Activated CD4-positive, alpha-beta T cell treated with anti-CD3 and anti-CD28 coated beads, Interleukin-2, amount 10 ng/mL, durations not matched to agents 24 days and 14 days (primary cell): ENCODE results near the gene ASAP2. TPM values are rescaled to one million over a fixed set of nuclear protein-coding genes. Genes with fewer than 3 reads are reported as not detected.

Experiments
- DNase-seq: peaks from one replicate; pipeline ENCODE4 v3.0.0; 2022
- H3K27ac Mint-ChIP-seq: one replicate; pipeline ENCODE4 v1.8.0; 2022; ENCODE audit warnings: mild to moderate bottlenecking, mixed read lengths
- H3K27me3 Mint-ChIP-seq: one replicate; pipeline ENCODE4 v1.8.0; 2022; ENCODE audit warnings: mixed read lengths
- H3K36me3 Mint-ChIP-seq: one replicate; pipeline ENCODE4 v1.8.0; 2022; ENCODE audit warnings: low read depth, mild to moderate bottlenecking, mixed read lengths
- H3K4me1 Mint-ChIP-seq: one replicate; pipeline ENCODE4 v1.8.0; 2021; ENCODE audit warnings: mixed read lengths
- H3K4me3 Mint-ChIP-seq: one replicate; pipeline ENCODE4 v1.8.0; 2022; ENCODE audit warnings: mild to moderate bottlenecking, moderate library complexity, mixed read lengths
- H3K9me3 Mint-ChIP-seq: one replicate; pipeline ENCODE4 v1.8.0; 2021; ENCODE audit warnings: mixed read lengths
- intact Hi-C: fragments of 100-400 bp; cut with micrococcal nuclease; formaldehyde crosslinking; loops from one replicate; pipeline ENCODE4 v1.15.1; 2023
- total RNA-seq: library from RNA; stranded (reverse); gene quantifications from 2 replicates; pipeline ENCODE4 v1.2.3, GENCODE V29; 2022

ASAP2 gene
- total RNA-seq, 1 donor from 2014 or later = 0.40 TPM

- peaks cover 4% of the 10 kb centered on the region for H3K4me1 Mint-ChIP-seq
- H3K4me3 Mint-ChIP-seq = no peak overlapping the region
- H3K36me3 Mint-ChIP-seq = peaks cover 3% of the 10 kb centered on the region
- no peak overlapping the region for H3K27ac Mint-ChIP-seq
- H3K9me3 Mint-ChIP-seq = no peaks in the 10 kb centered on the region
- no peaks in the 10 kb centered on the region for H3K27me3 Mint-ChIP-seq
- DNase-seq = no peak
- intact Hi-C loops = no loop called here
Observed at GRCh38 chr2:9401646-9402371, 195.2 kb downstream of the ASAP2 start.

- peaks cover 17% of the 10 kb centered on the region for H3K36me3 Mint-ChIP-seq
- no peak for DNase-seq
- intact Hi-C loops = no loop called here
- H3K27me3 Mint-ChIP-seq = no peaks in the 10 kb centered on the region
- H3K9me3 Mint-ChIP-seq = no peaks in the 10 kb centered on the region
- no peak overlapping the region for H3K27ac Mint-ChIP-seq
- H3K4me3 Mint-ChIP-seq = no peak overlapping the region
- H3K4me1 Mint-ChIP-seq = peaks cover 4% of the 10 kb centered on the region
Observed at GRCh38 chr2:9403924-9404323, 197.3 kb downstream of the ASAP2 start.

GRCh38 chr2:9404451-9404850 is 197.8 kb downstream of the ASAP2 start:
- H3K4me1 Mint-ChIP-seq = peaks cover 4% of the 10 kb centered on the region
- no peak overlapping the region for H3K4me3 Mint-ChIP-seq
- intact Hi-C loops = no loop called here
- no peaks in the 10 kb centered on the region for H3K9me3 Mint-ChIP-seq
- H3K27ac Mint-ChIP-seq = no peak overlapping the region
- no peaks in the 10 kb centered on the region for H3K27me3 Mint-ChIP-seq
- no peak for DNase-seq
- peaks cover 20% of the 10 kb centered on the region for H3K36me3 Mint-ChIP-seq

- Mint-ChIP-seq H3K36me3 (peaks cover 25% of the 10 kb centered on the region), H3K27ac (no peak overlapping the region), H3K27me3 (no peaks in the 10 kb centered on the region), H3K4me3 (no peak overlapping the region), H3K4me1 (peaks cover 1% of the 10 kb centered on the region), H3K9me3 (no peaks in the 10 kb centered on the region)
- intact Hi-C loops = no loop called here
- DNase-seq = no peak
Observed at GRCh38 chr2:9405636-9406035, 199.0 kb downstream of the ASAP2 start.

- Mint-ChIP-seq H3K36me3 (peaks cover 29% of the 10 kb centered on the region), H3K9me3 (no peaks in the 10 kb centered on the region), H3K4me3 (no peak overlapping the region), H3K27ac (no peak overlapping the region), H3K4me1 (peaks cover 1% of the 10 kb centered on the region), H3K27me3 (no peaks in the 10 kb centered on the region)
- intact Hi-C loops = no loop called here
- DNase-seq = no peak
Observed at GRCh38 chr2:9406529-9407362, 200.1 kb downstream of the ASAP2 start.

GRCh38 chr2:9407363-9407811 is 200.8 kb downstream of the ASAP2 start:
- no peaks in the 10 kb centered on the region for H3K27me3 Mint-ChIP-seq
- no peak overlapping the region for H3K27ac Mint-ChIP-seq
- no peaks in the 10 kb centered on the region for H3K9me3 Mint-ChIP-seq
- peaks cover 34% of the 10 kb centered on the region for H3K36me3 Mint-ChIP-seq
- H3K4me3 Mint-ChIP-seq = no peak overlapping the region
- DNase-seq = no peak
- H3K4me1 Mint-ChIP-seq = peaks cover 1% of the 10 kb centered on the region
- intact Hi-C loops = no loop called here

- DNase-seq = no peak
- H3K4me3 Mint-ChIP-seq = no peak overlapping the region
- H3K9me3 Mint-ChIP-seq = no peaks in the 10 kb centered on the region
- peaks cover 39% of the 10 kb centered on the region for H3K36me3 Mint-ChIP-seq
- no peaks in the 10 kb centered on the region for H3K27me3 Mint-ChIP-seq
- no peak overlapping the region for H3K27ac Mint-ChIP-seq
- intact Hi-C loops = no loop called here
- peaks cover 1% of the 10 kb centered on the region for H3K4me1 Mint-ChIP-seq
Observed at GRCh38 chr2:9408641-9409151, 202.1 kb downstream of the ASAP2 start.

- H3K36me3 Mint-ChIP-seq = peaks cover 48% of the 10 kb centered on the region
- no peaks in the 10 kb centered on the region for H3K9me3 Mint-ChIP-seq
- H3K4me3 Mint-ChIP-seq = no peak overlapping the region
- no peak for DNase-seq
- H3K4me1 Mint-ChIP-seq = peaks cover 6% of the 10 kb centered on the region
- no peaks in the 10 kb centered on the region for H3K27me3 Mint-ChIP-seq
- peak overlapping the region; percentile 29 for H3K27ac Mint-ChIP-seq
- intact Hi-C loops = no loop called here
Observed at GRCh38 chr2:9410108-9410507, 203.5 kb downstream of the ASAP2 start.

- no peak overlapping the region for H3K4me3 Mint-ChIP-seq
- peaks cover 19% of the 10 kb centered on the region for H3K4me1 Mint-ChIP-seq
- H3K9me3 Mint-ChIP-seq = no peaks in the 10 kb centered on the region
- peaks cover 49% of the 10 kb centered on the region for H3K36me3 Mint-ChIP-seq
- H3K27ac Mint-ChIP-seq = no peak overlapping the region
- intact Hi-C loops = no loop called here
- DNase-seq = no peak
- no peaks in the 10 kb centered on the region for H3K27me3 Mint-ChIP-seq
Observed at GRCh38 chr2:9412781-9413180, 206.2 kb downstream of the ASAP2 start.

GRCh38 chr2:9415516-9416169 is 209.0 kb downstream of the ASAP2 start:
- no peaks in the 10 kb centered on the region for H3K9me3 Mint-ChIP-seq
- H3K27me3 Mint-ChIP-seq = no peaks in the 10 kb centered on the region
- intact Hi-C loops = no loop called here
- peaks cover 45% of the 10 kb centered on the region for H3K36me3 Mint-ChIP-seq
- peaks cover 37% of the 10 kb centered on the region for H3K4me1 Mint-ChIP-seq
- no peak for DNase-seq
- H3K4me3 Mint-ChIP-seq = no peak overlapping the region
- H3K27ac Mint-ChIP-seq = peak overlapping the region; percentile 61

- H3K27ac Mint-ChIP-seq = peak overlapping the region; percentile 61
- no peaks in the 10 kb centered on the region for H3K27me3 Mint-ChIP-seq
- H3K9me3 Mint-ChIP-seq = no peaks in the 10 kb centered on the region
- H3K36me3 Mint-ChIP-seq = peaks cover 43% of the 10 kb centered on the region
- DNase-seq = no peak
- peaks cover 38% of the 10 kb centered on the region for H3K4me1 Mint-ChIP-seq
- no peak overlapping the region for H3K4me3 Mint-ChIP-seq
- intact Hi-C loops = no loop called here
Observed at GRCh38 chr2:9416267-9416961, 209.8 kb downstream of the ASAP2 start.

GRCh38 chr2:9416962-9417316 is 210.3 kb downstream of the ASAP2 start:
- no peaks in the 10 kb centered on the region for H3K27me3 Mint-ChIP-seq
- peak overlapping the region; percentile 22 for H3K27ac Mint-ChIP-seq
- intact Hi-C loops = no loop called here
- no peak overlapping the region for H3K4me3 Mint-ChIP-seq
- no peak for DNase-seq
- peaks cover 43% of the 10 kb centered on the region for H3K4me1 Mint-ChIP-seq
- H3K9me3 Mint-ChIP-seq = no peaks in the 10 kb centered on the region
- peaks cover 44% of the 10 kb centered on the region for H3K36me3 Mint-ChIP-seq

GRCh38 chr2:9417725-9418124 is 211.1 kb downstream of the ASAP2 start:
- H3K9me3 Mint-ChIP-seq = no peaks in the 10 kb centered on the region
- no peaks in the 10 kb centered on the region for H3K27me3 Mint-ChIP-seq
- no peak for DNase-seq
- intact Hi-C loops = no loop called here
- H3K4me1 Mint-ChIP-seq = peaks cover 50% of the 10 kb centered on the region
- H3K36me3 Mint-ChIP-seq = peaks cover 44% of the 10 kb centered on the region
- no peak overlapping the region for H3K4me3 Mint-ChIP-seq
- H3K27ac Mint-ChIP-seq = no peak overlapping the region
